Prostate gland (tissue), 2 donors: ENCODE data around the gene RIMKLA.

ENCODE experiments used
- POLR2A ChIP-seq: fragments of 450-650 bp; IDR thresholded peaks from one replicate; pipeline ENCODE4 v1.6.1; 2016; ENCODE audit warnings: antibody characterized with exemption, mild to moderate bottlenecking
- TF ChIP-seq, protein P1 (sequence below), 4 experiments: fragments of 200-600 bp in 2 of 4; fragments of 450-650 bp in 2 of 4; sonication (generic) in 2 of 4; IDR thresholded peaks; 1 replicate in 3 of 4; 2 replicates in 1 of 4; pipeline ENCODE4 v1.5.1; 2016 to 2019; ENCODE audit warnings: antibody characterized with exemption in 4 of 4, mild to moderate bottlenecking in 2 of 4, moderate library complexity in 2 of 4

DNA sequence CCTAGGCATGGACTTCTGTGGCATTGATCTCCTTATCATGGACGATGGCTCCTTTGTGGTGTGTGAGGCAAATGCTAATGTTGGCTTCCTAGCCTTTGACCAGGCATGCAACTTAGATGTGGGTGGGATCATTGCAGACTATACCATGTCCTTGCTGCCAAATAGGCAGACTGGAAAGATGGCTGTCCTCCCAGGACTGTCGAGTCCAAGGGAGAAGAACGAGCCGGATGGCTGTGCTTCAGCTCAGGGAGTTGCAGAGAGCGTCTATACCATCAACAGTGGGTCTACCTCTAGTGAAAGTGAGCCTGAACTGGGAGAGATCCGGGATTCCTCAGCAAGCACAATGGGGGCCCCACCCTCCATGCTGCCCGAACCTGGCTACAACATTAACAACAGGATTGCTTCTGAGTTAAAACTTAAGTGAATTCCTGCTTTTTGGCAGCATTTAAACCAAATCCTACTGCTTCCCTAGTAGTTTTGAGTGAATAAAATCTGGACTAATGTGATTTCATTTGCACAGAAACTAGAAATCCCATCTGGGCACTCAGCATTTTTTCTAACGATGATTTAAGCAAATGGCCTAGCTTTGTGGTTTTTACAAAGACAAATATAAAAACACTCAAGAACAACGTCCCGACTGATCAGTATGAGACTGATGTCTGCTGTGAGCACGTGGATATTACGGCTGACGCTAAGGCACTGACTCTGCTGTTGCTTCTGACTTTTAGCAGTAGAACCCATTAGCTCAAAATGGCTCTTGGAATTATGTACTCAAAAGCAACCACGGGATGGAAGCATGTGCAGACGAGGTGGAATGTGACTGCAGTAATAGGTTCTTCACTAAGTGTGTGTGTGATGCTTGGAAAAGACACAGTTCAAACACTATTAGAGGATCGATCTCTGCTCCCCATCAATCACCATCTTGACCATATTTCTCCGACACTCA, 34.2 kb downstream of the RIMKLA start:
- TF ChIP-seq, protein P1, sequence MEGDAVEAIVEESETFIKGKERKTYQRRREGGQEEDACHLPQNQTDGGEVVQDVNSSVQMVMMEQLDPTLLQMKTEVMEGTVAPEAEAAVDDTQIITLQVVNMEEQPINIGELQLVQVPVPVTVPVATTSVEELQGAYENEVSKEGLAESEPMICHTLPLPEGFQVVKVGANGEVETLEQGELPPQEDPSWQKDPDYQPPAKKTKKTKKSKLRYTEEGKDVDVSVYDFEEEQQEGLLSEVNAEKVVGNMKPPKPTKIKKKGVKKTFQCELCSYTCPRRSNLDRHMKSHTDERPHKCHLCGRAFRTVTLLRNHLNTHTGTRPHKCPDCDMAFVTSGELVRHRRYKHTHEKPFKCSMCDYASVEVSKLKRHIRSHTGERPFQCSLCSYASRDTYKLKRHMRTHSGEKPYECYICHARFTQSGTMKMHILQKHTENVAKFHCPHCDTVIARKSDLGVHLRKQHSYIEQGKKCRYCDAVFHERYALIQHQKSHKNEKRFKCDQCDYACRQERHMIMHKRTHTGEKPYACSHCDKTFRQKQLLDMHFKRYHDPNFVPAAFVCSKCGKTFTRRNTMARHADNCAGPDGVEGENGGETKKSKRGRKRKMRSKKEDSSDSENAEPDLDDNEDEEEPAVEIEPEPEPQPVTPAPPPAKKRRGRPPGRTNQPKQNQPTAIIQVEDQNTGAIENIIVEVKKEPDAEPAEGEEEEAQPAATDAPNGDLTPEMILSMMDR (IDR thresholded peaks at IDR 0.05) = no peak
- no peak for TF ChIP-seq POLR2A
